ENCODE data around the gene NOS1AP.

DNA sequence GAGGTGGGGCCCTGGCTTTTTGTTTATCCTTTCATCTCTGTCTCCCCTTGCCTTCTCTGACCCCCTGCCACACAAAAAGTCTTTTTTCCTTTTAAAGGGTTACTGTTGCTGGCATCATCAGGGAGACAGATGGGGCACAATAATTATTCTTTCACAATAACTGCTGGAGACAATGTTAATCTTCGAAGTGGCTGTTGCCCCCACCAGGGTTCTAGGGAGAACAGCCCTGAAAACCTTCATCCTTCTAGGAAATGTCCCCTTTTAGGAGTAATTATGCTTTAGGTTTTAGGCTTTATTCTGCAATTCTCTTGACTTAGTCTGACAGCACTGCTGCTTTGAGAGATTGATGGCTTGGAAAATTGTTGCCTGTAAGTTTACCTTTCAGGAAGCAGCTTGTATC, 150.0 kb downstream of the NOS1AP start:
- TF ChIP-seq, protein P1, sequence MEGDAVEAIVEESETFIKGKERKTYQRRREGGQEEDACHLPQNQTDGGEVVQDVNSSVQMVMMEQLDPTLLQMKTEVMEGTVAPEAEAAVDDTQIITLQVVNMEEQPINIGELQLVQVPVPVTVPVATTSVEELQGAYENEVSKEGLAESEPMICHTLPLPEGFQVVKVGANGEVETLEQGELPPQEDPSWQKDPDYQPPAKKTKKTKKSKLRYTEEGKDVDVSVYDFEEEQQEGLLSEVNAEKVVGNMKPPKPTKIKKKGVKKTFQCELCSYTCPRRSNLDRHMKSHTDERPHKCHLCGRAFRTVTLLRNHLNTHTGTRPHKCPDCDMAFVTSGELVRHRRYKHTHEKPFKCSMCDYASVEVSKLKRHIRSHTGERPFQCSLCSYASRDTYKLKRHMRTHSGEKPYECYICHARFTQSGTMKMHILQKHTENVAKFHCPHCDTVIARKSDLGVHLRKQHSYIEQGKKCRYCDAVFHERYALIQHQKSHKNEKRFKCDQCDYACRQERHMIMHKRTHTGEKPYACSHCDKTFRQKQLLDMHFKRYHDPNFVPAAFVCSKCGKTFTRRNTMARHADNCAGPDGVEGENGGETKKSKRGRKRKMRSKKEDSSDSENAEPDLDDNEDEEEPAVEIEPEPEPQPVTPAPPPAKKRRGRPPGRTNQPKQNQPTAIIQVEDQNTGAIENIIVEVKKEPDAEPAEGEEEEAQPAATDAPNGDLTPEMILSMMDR (IDR thresholded peaks at IDR 0.05), result no peak
- no peak for TF ChIP-seq POLR2A (IDR thresholded peaks at IDR 0.05; ENCODE audit: low read depth)

Data from esophagus muscularis mucosa (tissue), 3 donors.